ENCODE data around the gene COL19A1. TPM values are rescaled to one million over a fixed set of nuclear protein-coding genes. Genes with fewer than 3 reads are reported as not detected.

COL19A1 gene
- total and polyA plus RNA-seq, 9 of the 15 experiments (the other 6 are each of a cell fraction or from before 2014, with no cell fraction given) = not detected

- no peak for TF ChIP-seq CHD7 (IDR thresholded peaks at IDR 0.05; ENCODE audit: low read depth, low read length)
- TF ChIP-seq TEAD1 (CRISPR knock-in tag; IDR thresholded peaks at IDR 0.05) = no peak
- TF ChIP-seq ZBTB49 (CRISPR knock-in tag; IDR thresholded peaks at IDR 0.05; ENCODE audit: borderline replicate concordance) = no peak
- no peak for TF ChIP-seq ZNF398 (CRISPR knock-in tag; IDR thresholded peaks at IDR 0.05)
- no peak for TF ChIP-seq ARID4B (CRISPR knock-in tag; IDR thresholded peaks at IDR 0.05)
- TF ChIP-seq MEF2A (IDR thresholded peaks at IDR 0.05; ENCODE audit: control insufficient read depth, low read depth, low read length) = no peak
- no peak for TF ChIP-seq KHSRP (IDR thresholded peaks at IDR 0.05)
Observed at GRCh38 chr6:69954733-69955132, 88.4 kb downstream of the COL19A1 start (continued).
